T47D (cell line): ENCODE results near the gene CALCOCO1.
A peak's percentile ranks its signal among the peaks of the same experiment; 100 is the strongest.
"Not testable (repeated sequence)": the region's sequence is repeated elsewhere in the genome, so short reads cannot be mapped to it uniquely, and the experiment has no call there.

Source experiments
- DNase-seq, 2 experiments: peaks; one replicate each; pipeline versions ENCODE4 v3.0.0 to v3.0.0-alpha.2; 2011 to 2012; ENCODE audit warnings: low read depth in 1 of 2, low spot score in 1 of 2
- JUND ChIP-seq: IDR thresholded peaks from 2 replicates; pipeline ENCODE4 v1.6.1; 2012; ENCODE audit warnings: low read depth
- in situ Hi-C: cut with HindIII; loops from 2 replicates; pipeline ENCODE4 v1.10.0; 2016; ENCODE audit warnings: low sequenced_read_pairs, low pct_unique_long_range_greater_than_20kb

CALCOCO1 gene, protein sequence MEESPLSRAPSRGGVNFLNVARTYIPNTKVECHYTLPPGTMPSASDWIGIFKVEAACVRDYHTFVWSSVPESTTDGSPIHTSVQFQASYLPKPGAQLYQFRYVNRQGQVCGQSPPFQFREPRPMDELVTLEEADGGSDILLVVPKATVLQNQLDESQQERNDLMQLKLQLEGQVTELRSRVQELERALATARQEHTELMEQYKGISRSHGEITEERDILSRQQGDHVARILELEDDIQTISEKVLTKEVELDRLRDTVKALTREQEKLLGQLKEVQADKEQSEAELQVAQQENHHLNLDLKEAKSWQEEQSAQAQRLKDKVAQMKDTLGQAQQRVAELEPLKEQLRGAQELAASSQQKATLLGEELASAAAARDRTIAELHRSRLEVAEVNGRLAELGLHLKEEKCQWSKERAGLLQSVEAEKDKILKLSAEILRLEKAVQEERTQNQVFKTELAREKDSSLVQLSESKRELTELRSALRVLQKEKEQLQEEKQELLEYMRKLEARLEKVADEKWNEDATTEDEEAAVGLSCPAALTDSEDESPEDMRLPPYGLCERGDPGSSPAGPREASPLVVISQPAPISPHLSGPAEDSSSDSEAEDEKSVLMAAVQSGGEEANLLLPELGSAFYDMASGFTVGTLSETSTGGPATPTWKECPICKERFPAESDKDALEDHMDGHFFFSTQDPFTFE

DNA sequence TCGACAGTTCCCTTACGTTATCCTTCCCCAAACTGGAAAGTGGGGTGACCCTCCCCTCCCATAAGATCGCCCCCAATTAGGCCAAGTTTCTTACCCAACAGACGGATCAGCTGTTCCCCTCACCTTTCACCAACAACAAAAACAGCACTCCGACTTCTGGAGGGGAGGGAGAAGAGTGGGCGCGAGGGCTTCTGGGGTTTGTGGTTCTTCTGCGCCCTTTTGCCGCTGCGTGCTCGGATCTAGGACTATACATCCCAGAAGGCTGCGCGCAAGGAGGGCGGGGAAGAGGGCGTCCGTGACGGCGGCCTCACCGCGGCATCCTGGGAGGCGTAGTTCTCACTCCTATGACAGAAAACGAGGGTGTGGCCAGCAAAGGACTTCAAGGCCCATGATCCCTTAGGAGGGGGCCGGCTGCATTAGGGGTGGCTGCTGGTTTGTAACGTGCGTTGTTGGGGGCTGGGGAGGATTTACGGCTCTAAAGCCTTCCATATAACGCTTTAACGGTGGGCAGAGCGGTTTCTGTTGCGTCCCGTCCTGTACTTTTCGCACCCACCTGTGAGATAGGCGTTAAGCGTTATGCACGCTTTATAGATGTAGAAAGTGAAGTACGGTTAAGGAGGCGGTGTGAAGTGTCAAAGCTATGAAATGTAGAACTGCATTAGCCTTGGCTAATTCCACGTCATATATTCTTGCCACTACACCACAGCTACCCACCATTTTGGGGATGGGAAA lies at the start of gene CALCOCO1:
Gene CALCOCO1 (minus strand): TSS at position 143 of the 732 bp plus-strand sequence. CDS start 2,210 bp downstream, outside the sequence.
- TF ChIP-seq JUND, result no peak
- DNase-seq, result peak; percentile 97 to 99
- in situ Hi-C loops, result no loop called here

DNA sequence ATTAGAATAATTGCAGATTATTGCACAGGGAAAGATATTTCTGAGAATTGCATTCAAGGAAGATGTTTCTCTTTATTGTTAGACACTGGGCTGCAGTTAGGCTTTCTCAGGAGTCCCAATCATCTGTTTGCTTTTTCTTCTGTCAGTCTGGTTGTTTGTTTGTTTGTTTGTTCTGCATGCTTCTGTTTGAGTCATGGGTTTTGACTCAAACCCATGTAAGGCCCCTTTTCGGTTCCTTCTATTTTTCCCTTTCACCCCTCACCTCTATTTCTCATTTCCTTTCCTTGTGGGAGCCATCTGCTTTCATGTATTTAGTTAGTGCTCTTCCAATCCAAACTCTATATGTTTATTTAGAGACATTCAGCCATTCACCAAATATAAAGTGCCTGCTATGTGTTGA lies 49.6 kb upstream of the CALCOCO1 start:
- no peak for DNase-seq
- in situ Hi-C loops, result no loop called here
- TF ChIP-seq JUND, result no peak

DNA sequence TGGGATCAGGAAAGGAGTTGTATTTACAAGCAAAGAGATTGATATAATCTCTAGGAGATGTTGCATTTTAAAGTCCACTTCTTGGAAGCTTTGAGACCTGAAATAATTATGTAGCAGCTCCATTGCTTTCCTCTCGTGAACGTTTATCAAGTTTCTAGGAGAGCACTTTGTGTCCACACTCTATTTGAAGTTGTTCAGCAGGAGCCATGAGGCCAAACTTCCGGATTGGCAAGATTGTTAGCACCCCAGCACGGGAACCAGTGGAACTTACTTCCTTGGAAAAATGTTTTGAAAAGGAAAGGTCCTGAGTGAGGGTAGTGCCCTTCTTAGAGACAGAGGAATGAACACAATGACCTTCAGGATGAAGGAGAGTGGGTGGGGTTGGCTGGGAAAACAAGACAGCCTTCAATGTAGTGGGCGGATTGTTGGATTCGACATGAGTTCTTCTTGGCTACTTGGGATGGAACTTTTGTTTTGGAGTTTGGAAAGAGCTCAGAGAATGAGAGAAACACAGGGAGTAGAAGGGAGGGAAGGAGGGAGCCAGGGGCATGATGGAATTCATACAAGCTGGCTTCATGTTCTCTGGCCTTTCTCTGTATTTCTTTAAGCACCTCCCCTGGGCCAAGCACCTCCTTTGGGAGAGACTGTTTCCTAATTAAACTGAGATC lies 48.4 kb upstream of the CALCOCO1 start:
- TF ChIP-seq JUND, result no peak
- DNase-seq, result peak in 1 of 2 experiments; percentile 47
- in situ Hi-C loops, result no loop called here

DNA sequence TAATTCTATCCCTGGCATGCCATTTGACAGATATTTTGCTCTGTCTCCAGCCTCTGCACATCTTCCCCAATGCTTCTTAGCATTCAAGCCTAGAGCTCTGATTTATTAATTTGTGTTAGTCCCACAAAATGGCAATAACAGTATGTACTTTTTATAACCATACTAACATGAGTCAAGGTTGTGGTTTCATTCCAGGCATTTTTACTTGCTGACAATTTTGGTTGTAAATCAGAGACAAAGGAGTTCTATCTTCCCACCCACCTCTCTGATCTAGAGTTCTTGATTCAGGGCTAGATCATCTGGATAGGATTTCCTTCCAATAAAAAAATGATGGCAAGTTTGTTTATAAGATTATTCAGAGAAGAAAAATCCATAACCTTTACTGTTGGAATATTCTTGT lies 43.0 kb upstream of the CALCOCO1 start:
- no peak for DNase-seq
- in situ Hi-C loops, result no loop called here
- TF ChIP-seq JUND, result no peak

DNA sequence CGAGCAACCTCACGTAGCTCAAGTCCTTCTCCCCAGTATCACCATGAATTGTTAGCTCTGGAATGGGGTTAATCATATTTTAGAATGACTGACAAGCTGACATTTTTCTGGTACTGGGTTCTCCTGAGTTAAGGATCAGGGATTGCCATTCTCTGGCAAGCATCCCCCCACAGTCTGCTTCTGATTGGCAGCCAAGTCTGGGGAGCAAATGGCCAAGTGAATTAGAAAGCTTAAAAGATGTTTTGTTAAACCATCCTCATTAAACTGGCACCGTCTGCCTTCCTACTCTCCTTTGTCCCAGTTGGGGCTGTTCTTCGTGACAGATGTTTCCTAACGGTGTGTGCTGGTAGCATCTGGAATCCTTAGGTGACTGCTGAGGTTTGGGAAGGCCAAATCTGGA lies 41.7 kb upstream of the CALCOCO1 start:
- TF ChIP-seq JUND, result no peak
- no peak for DNase-seq
- in situ Hi-C loops, result no loop called here

DNA sequence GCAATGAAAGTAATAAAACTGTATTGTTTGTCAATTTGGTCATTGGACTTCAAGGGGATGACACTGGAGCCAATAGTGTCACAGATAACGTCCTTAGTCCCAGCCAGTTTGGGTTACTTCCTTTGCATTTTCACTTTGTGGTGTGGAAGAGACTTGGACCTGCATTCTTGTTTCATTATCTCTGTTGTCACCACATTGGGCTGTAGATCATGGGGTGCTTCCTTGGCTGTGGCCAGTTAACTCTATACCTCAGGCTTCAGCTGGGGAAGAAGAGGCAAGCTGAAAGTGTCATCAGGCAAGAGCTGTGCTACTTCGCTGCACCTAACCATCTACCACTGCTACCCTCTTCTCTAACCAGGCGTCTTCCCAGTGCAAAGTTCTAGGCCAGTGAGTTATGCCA lies 39.6 kb upstream of the CALCOCO1 start:
- DNase-seq, result no peak
- in situ Hi-C loops, result no loop called here
- TF ChIP-seq JUND, result no peak

DNA sequence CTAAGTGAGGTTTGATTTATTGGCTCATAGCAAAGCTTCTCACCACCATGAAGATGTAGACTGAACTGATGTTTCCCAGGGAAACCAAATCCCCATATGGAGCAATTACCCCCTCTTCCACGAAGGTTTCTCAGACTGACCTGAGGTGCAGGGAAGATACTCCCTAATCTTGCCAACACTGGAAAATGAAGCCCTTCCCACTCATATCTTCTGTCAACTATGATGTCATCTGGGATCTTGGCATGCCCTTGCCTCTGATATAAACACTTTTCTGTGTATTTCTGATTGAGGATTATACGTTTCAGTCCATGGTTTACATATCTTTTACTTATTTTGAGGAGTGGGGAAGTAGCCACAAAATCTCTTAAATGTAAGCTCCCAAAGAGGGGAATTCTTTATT lies 38.6 kb upstream of the CALCOCO1 start:
- in situ Hi-C loops, result no loop called here
- DNase-seq, result no peak
- no peak for TF ChIP-seq JUND

DNA sequence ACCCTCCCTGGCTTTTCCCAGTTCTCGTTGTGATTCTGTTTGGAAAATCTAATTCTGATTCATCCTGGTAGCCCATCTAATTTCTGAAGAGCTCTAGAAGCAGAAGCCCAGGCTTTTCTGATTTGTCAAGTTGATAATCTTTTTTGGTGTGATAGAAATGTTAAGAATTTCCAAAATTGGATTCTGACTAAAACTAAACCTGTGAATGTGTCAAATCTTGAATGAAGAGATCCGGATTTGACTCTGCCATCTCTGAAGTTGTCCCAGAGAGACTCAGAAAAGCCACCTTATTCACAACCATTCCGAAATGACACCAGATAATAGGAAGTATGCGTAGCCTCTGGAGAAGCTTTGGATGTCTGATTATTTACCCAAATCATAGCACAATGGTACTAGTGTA lies 37.4 kb upstream of the CALCOCO1 start:
- no peak for TF ChIP-seq JUND
- DNase-seq, result no peak
- in situ Hi-C loops, result no loop called here

DNA sequence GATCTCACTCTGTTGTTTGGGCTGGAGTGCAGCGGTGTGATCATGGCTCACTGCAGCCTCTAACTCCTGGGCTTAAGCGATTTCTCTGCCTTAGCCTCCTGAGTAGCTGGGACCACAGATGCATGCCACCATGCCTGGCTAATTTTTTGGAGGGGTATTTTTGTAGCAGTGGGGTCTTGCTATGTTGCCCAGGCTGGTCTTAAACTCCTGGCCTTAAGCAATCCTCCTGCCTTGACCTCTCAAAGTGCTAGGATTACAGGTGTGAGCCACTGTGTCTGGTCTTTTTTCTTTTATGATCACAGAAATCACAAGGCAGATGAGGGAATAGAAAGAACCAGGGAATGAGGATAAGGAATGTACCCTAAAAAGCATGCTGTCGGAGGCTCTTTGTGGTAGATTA lies 35.5 kb upstream of the CALCOCO1 start:
- DNase-seq, in situ Hi-C loops: not testable (repeated sequence)

DNA sequence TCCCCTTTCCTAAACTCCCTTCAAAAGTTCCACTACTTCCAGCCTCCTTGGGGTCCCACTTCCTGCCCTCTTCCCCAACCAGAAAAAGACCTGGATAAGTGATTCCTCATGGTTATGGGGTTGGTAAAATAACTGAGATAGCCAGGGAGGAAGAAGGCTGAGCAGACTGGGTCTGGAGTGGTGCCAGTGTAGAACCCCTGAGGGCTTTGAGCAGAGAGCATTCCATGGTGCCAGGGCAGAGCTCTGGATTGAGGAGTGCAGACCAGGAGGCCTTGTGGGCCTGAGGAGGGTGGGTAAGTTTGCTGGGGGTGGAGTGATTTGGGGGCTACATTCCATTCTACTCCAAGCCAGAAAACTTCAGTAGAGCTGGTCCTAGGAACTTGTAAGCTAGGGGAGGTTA lies 34.1 kb upstream of the CALCOCO1 start:
- in situ Hi-C loops, result no loop called here
- TF ChIP-seq JUND, result no peak
- DNase-seq, result peak in 1 of 2 experiments; percentile 58

DNA sequence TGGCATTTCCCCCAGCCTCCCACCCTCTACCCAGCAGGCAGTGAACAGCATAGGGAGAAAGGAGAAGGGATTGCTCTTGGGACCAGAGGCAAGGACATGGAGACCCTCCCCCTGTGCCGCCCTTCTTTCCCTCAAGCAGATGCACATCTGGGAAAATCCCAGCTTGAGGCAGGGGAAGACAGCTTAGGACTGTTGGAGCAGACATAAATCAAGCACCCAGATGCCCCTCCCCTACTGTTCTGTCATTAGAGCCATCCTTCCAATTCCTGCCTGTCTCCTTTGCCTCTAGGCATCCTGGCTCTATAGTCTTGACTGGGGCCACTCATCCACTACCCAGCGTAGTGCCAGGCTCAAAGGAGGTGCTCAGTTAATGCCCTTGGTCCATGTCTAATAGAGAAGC lies 32.0 kb upstream of the CALCOCO1 start:
- in situ Hi-C loops, result no loop called here

DNA sequence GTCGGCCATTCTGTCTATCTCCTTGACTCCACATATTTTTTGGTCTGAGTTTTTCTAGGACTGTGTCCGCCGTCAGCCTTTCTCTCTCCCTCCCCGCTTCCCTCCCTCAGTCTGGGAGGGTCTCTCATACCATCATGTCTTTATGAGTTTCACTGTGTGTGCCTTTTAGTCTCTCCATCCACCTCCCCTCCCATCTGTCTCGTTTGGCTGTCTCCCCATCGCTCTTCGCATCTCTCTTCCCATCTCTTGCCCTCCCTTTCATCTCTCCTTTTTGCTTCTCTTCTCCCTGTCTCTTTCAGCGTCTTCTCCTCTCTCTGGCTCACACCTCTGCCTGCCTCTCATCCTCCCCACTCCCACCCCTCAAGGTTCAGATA lies 31.5 kb upstream of the CALCOCO1 start:
- in situ Hi-C loops, result no loop called here
- no peak for DNase-seq
- no peak for TF ChIP-seq JUND

More for the DNA sequence above, 32.0 kb upstream of the CALCOCO1 start:
- no peak for TF ChIP-seq JUND
- DNase-seq, result no peak
